AG04449 (cell line): ENCODE results near the gene RACK1.

ENCODE experiments used
- CTCF ChIA-PET: fragments of 350-600 bp; formaldehyde crosslinking; extraction: SDS; loops from one replicate; lab custom pipeline; 2021; ENCODE audit warnings: antibody characterized with exemption; lab: Yijun Ruan, JAX
- POLR2A ChIA-PET: fragments of 400-600, 350-600 bp; formaldehyde crosslinking; extraction: SDS; loops from one replicate; lab custom pipeline; 2020; ENCODE audit warnings: antibody characterized with exemption, inconsistent platforms; lab: Yijun Ruan, JAX
- DNase-seq: peaks from one replicate; pipeline ENCODE4 v3.0.0-alpha.2; 2010; ENCODE audit warnings: low read depth, low spot score
- H3K4me3 ChIP-seq: 2 replicates; pipeline ENCODE4 v1.5.1; 2011; ENCODE audit warnings: low read depth, mild to moderate bottlenecking, control low read depth, low read length
- TF ChIP-seq, protein P1 (sequence below): IDR thresholded peaks from one replicate; pipeline ENCODE4 v1.5.1; 2011; ENCODE audit warnings: mild to moderate bottlenecking, moderate library complexity, low read length, control low read depth, inconsistent platforms; ENCODE audit not compliant: insufficient read depth; ENCODE audit errors: missing control alignments

Gene RACK1

DNA sequence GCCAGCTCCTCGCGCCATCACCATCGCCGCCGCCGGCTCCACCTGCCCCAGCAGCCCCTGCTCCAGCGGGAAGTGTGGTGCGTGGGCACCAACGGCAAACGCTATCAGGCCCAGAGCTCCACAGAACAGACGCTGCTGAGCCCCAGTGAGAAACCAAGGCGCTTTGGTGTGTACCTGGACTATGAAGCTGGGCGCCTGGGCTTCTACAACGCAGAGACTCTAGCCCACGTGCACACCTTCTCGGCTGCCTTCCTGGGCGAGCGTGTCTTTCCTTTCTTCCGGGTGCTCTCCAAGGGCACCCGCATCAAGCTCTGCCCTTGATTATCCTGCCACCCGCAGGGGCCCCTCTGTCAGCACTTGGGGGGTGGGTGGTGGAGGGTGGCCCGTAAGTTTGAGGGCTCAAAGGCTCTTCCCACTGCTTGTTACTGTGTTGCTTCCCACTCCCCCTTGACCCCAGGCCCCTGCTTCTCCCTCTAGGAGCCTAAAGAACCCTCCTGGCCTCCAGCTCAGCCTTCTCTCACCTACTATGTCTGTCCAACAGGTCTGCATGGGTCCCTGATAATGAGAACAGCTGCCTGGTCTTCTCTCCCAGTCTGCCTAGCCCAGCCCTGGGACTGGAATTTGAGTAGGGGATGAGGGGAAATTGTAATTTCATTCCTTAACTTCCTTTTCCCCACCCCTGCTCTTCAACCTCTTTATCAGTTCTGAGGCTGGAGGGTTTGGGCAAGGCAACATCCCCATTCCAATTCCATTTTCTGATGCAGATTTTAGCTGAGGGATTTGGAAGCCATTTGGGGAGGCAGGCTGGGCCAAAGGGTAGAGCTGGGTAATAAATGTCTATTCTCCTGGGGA lies 9.0 kb downstream of the RACK1 start:
- no peak overlapping the region for H3K4me3 ChIP-seq
- DNase-seq, result no peak
- TF ChIP-seq, protein P1, sequence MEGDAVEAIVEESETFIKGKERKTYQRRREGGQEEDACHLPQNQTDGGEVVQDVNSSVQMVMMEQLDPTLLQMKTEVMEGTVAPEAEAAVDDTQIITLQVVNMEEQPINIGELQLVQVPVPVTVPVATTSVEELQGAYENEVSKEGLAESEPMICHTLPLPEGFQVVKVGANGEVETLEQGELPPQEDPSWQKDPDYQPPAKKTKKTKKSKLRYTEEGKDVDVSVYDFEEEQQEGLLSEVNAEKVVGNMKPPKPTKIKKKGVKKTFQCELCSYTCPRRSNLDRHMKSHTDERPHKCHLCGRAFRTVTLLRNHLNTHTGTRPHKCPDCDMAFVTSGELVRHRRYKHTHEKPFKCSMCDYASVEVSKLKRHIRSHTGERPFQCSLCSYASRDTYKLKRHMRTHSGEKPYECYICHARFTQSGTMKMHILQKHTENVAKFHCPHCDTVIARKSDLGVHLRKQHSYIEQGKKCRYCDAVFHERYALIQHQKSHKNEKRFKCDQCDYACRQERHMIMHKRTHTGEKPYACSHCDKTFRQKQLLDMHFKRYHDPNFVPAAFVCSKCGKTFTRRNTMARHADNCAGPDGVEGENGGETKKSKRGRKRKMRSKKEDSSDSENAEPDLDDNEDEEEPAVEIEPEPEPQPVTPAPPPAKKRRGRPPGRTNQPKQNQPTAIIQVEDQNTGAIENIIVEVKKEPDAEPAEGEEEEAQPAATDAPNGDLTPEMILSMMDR, result no peak
- CTCF ChIA-PET, result no interaction called here
- POLR2A ChIA-PET, result interaction anchor here (0.9 to 3.4 kb wide), 5 partner anchors 9 to 43 kb away, joined by 3 to 40 read pairs (median 6); partner anchors contain the start of genes RACK1 and TRIM41

DNA sequence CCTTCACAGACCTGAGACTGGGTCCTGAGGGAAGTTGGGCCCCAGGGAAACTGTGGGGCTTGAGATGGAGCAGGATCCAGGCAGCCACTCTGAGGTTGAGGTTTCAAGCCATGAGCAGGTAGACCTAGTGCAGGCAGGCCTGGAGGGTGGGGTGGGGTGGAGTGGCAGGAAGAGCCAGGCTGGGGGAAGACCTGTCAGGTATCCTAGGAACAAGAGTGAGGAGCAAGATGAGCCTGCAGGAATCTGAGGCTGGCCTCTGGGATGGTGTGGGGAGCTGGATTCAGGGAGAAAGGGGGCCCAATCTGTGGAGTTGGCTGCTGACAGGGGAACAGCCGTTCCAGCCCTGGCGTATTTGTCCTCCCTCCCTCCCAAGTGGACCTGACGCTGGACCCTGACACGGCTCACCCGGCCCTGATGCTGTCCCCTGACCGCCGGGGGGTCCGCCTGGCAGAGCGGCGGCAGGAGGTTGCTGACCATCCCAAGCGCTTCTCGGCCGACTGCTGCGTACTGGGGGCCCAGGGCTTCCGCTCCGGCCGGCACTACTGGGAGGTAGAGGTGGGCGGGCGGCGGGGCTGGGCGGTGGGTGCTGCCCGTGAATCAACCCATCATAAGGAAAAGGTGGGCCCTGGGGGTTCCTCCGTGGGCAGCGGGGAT lies 9.8 kb downstream of the RACK1 start:
- TF ChIP-seq, protein P1, result no peak
- CTCF ChIA-PET, result no interaction called here
- no peak overlapping the region for H3K4me3 ChIP-seq
- DNase-seq, result no peak
- POLR2A ChIA-PET, result interaction anchor here (1.5 to 3.4 kb wide), 3 partner anchors 9 to 13 kb away, joined by 4 to 40 read pairs (median 8); partner anchors contain the start of genes RACK1 and TRIM41

DNA sequence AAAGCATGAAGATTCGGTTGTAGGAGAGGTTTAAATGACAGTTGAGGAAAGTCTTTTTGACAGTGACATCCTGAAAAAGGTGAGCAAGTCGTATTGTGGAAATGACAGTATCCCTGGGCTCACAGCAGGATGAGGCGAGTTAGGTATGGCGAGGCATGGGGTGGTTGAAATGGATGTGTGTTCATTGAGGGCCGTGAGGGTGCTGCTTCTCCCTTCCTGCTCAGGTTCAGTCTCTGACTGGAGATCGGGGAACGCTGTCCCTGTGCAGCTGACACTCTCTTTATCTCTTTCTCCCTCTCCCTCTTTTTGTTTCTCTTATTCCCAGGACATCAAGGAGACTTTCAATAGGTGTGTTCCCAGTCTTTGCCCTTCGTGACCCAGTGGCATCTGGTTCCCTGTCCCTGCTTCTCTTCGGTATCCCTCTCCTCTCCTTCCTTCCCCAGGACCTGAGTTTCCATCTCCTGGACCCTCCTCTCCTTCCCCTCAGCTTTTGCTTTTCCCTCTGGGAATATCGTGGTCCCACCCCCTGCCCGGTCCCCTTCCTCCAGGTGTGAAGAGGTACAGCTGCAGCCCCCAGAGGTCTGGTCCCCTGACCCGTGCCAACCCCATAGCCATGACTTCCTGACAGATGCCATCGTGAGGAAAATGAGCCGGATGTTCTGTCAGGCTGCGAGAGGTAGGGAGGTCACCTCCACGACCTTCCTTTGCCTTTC lies 10.5 kb downstream of the RACK1 start:
- ChIA-PET CTCF (no interaction called here), POLR2A (interaction anchor here (3.4 kb wide), 1 partner anchor 9 kb away, joined by 40 read pairs; the partner anchor contains the start of gene TRIM41)
- DNase-seq, result no peak
- H3K4me3 ChIP-seq, result no peak overlapping the region
- TF ChIP-seq, protein P1, result no peak

DNA sequence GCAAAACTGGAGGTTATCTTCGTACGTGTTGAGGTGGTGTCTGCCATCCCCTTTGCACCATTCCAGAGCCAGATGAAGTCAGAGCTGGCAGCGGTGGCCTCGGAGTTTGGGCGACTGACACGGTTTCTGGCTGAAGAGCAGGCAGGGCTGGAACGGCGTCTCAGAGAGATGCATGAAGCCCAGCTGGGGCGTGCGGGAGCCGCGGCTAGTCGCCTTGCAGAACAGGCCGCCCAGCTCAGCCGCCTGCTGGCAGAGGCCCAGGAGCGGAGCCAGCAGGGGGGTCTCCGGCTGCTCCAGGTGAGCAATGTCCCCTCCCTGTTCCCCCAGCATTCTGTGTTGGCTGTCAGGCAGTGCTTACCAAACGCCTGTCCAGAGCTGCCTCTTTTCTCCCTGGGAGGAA lies 11.1 kb downstream of the RACK1 start:
- ChIA-PET POLR2A (no interaction called here), CTCF (no interaction called here)
- TF ChIP-seq, protein P1, result no peak
- H3K4me3 ChIP-seq, result no peak overlapping the region
- no peak for DNase-seq

DNA sequence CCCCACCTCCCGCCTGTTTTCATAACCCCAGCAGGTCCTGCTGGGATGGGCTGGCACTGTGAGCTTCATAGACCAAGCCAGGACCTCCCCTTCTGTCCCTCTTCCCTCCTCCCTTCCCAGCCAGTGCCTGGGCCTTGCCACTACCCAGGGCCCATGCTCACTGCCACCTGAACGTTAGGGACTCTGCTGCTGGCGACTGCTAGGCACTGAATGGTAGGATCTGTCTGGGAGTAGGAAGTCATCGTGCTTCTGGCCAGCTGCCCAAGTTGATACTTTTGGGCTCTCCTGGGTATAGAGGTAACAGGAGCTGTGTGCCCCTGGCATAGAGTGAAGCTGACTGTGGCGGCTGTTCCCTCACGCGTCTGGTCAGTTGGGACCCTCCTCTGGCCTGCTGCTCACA lies 12.3 kb downstream of the RACK1 start:
- POLR2A ChIA-PET, result no interaction called here
- DNase-seq, result no peak
- CTCF ChIA-PET, result interaction anchor here (1.5 kb wide), 1 partner anchor 8 kb away, joined by 4 read pairs; no protein-coding TSS in a partner anchor
- TF ChIP-seq, protein P1, result no peak
- no peak overlapping the region for H3K4me3 ChIP-seq
